HEK293 (cell line): Measurements from ENCODE around the gene INPP4B.

Experiments
- CTCF ChIP-seq: fragments of 450-650 bp; formaldehyde crosslinking; IDR thresholded peaks from 2 replicates; pipeline ENCODE4 v1.5.1; 2016; ENCODE audit warnings: missing biosample characterization, missing genetic modification characterization
- IKZF3 ChIP-seq: fragments of 450-650 bp; IDR thresholded peaks from 2 replicates; pipeline ENCODE4 v1.5.0; 2018; ENCODE audit warnings: missing biosample characterization, mild to moderate bottlenecking, missing genetic modification characterization, moderate library complexity
- KLF9 ChIP-seq: fragments of 450-650 bp; formaldehyde crosslinking; IDR thresholded peaks from 2 replicates; pipeline ENCODE4 v1.5.1; 2016; ENCODE audit warnings: missing biosample characterization, missing genetic modification characterization, low read depth
- SP2 ChIP-seq: fragments of 450-650 bp; formaldehyde crosslinking; IDR thresholded peaks from 2 replicates; pipeline ENCODE4 v1.5.1; 2016; ENCODE audit warnings: missing biosample characterization, missing genetic modification characterization
- ZNF404 ChIP-seq: fragments of 450-650 bp; formaldehyde crosslinking; IDR thresholded peaks from 2 replicates; pipeline ENCODE4 v1.5.1; 2017; ENCODE audit warnings: missing biosample characterization, missing genetic modification characterization
- ZNF560 ChIP-seq: fragments of 450-650 bp; formaldehyde crosslinking; IDR thresholded peaks from 2 replicates; pipeline ENCODE4 v1.5.1; 2017; ENCODE audit warnings: missing biosample characterization, missing genetic modification characterization, borderline replicate concordance
- ZSCAN4 ChIP-seq: fragments of 450-650 bp; formaldehyde crosslinking; IDR thresholded peaks from 2 replicates; pipeline ENCODE4 v1.5.1; 2017; ENCODE audit warnings: missing biosample characterization, missing genetic modification characterization

GRCh38 chr4:142092941-142093340, 753.2 kb downstream of the INPP4B start:
- TF ChIP-seq CTCF (tag by site-specific recombination): no peak
- no peak for TF ChIP-seq ZNF404
- TF ChIP-seq IKZF3 (tag by site-specific recombination): no peak
- no peak for TF ChIP-seq ZSCAN4 (tag by site-specific recombination)
- TF ChIP-seq SP2 (tag by site-specific recombination): no peak
- no peak for TF ChIP-seq KLF9 (tag by site-specific recombination)
- no peak for TF ChIP-seq ZNF560 (tag by site-specific recombination)
